Measurements from ENCODE around the gene ILDR2.
A peak's percentile ranks its signal among the peaks of the same experiment; 100 is the strongest.

The ILDR2 gene

DNA sequence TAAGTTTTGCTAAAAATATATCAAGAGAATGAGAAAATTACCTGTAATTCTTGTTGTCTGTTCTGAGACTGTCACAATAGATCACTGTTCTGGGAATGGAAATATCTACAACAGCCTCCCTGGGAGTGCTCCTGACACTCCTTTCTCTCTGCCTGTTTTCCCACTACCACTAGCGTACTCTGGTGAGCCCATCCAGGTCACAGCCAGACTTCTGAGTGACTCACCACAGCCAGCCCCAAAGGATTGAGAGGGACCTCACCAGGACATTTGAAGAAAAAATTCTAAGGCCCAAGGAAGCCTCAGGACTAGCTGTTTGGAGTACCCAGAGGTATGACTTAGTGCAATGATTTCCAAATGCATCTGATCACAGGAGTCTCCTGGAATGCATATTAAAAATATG is 60.3 kb downstream of the ILDR2 start:
- peaks cover under 1% of the 10 kb centered on the region for H3K27me3 ChIP-seq (ENCODE audit: control insufficient read depth, insufficient read depth, low read length)
- H3K4me1 ChIP-seq = no peaks in the 10 kb centered on the region
- TF ChIP-seq, protein P1, sequence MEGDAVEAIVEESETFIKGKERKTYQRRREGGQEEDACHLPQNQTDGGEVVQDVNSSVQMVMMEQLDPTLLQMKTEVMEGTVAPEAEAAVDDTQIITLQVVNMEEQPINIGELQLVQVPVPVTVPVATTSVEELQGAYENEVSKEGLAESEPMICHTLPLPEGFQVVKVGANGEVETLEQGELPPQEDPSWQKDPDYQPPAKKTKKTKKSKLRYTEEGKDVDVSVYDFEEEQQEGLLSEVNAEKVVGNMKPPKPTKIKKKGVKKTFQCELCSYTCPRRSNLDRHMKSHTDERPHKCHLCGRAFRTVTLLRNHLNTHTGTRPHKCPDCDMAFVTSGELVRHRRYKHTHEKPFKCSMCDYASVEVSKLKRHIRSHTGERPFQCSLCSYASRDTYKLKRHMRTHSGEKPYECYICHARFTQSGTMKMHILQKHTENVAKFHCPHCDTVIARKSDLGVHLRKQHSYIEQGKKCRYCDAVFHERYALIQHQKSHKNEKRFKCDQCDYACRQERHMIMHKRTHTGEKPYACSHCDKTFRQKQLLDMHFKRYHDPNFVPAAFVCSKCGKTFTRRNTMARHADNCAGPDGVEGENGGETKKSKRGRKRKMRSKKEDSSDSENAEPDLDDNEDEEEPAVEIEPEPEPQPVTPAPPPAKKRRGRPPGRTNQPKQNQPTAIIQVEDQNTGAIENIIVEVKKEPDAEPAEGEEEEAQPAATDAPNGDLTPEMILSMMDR (IDR thresholded peaks at IDR 0.05) = no peak
- no peaks in the 10 kb centered on the region for H3K36me3 ChIP-seq (ENCODE audit: control insufficient read depth, insufficient read depth, low read length)
- H2AFZ ChIP-seq = no peak overlapping the region
- no peaks in the 10 kb centered on the region for H3K9me3 ChIP-seq (ENCODE audit: control insufficient read depth, low read length)
- H3K79me2 ChIP-seq = no peaks in the 10 kb centered on the region
- H3K4me3 ChIP-seq (ENCODE audit: low read depth, low read length) = no peak overlapping the region
- H3K27ac ChIP-seq = no peak overlapping the region
- H3K9ac ChIP-seq = no peak overlapping the region
- no peak overlapping the region for H3K4me2 ChIP-seq (ENCODE audit: low read length)

DNA sequence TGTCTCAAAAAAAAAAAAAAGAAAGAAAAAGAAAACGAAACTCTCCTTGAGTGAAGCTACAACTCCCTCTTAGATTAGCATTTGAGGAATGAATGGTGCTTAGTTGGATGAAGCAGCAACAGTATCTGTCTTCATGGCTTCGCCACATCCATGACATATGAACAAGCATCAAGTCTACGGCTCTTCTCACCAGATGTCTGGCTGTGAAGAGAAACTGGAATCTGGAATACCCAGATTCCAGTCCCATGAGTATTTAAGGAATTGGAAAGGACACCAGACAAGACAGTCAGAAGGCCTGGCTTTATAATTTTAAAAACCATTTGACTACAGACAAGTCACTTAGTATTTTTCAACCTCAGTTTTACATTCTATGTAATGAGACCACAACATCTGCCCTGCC is 61.2 kb downstream of the ILDR2 start:
- Histone ChIP-seq H3K27ac (no peak overlapping the region), H3K27me3 (ENCODE audit: control insufficient read depth, insufficient read depth, low read length) (no peaks in the 10 kb centered on the region), H3K4me2 (ENCODE audit: low read length) (no peak overlapping the region), H3K79me2 (no peaks in the 10 kb centered on the region), H3K36me3 (ENCODE audit: control insufficient read depth, insufficient read depth, low read length) (no peaks in the 10 kb centered on the region), H3K4me3 (ENCODE audit: low read depth, low read length) (no peak overlapping the region), H3K4me1 (no peaks in the 10 kb centered on the region), H3K9ac (no peak overlapping the region), H2AFZ (no peak overlapping the region), H3K9me3 (ENCODE audit: control insufficient read depth, low read length) (no peaks in the 10 kb centered on the region)
- TF ChIP-seq, protein P1 (IDR thresholded peaks at IDR 0.05) = no peak

DNA sequence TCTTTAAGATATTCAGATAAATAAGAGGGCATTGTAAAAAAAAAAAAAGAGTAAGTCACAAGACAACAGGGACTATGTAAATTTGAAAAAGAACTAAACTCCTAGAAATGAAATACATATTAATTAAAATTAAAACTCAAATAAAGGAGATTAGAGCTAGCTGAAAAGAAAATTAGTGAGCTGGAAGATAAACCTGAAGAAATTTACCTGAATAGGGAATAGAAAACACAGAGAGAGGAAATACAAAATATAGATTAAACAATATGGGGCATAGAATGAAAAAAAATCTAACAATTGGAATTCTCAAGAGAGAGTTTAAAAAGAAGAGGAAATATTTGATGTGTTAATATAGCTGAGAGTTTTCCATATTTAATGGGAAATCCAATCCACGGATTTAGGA is 63.7 kb downstream of the ILDR2 start:
- no peaks in the 10 kb centered on the region for H3K36me3 ChIP-seq (ENCODE audit: control insufficient read depth, insufficient read depth, low read length)
- H3K27ac ChIP-seq = no peak overlapping the region
- no peak overlapping the region for H3K4me3 ChIP-seq (ENCODE audit: low read depth, low read length)
- no peak overlapping the region for H3K4me2 ChIP-seq (ENCODE audit: low read length)
- H3K9me3 ChIP-seq (ENCODE audit: control insufficient read depth, low read length) = no peaks in the 10 kb centered on the region
- TF ChIP-seq, protein P1 (IDR thresholded peaks at IDR 0.05) = no peak
- H2AFZ ChIP-seq = no peak overlapping the region
- H3K9ac ChIP-seq = no peak overlapping the region
- H3K4me1 ChIP-seq = no peaks in the 10 kb centered on the region
- no peaks in the 10 kb centered on the region for H3K27me3 ChIP-seq (ENCODE audit: control insufficient read depth, insufficient read depth, low read length)
- no peaks in the 10 kb centered on the region for H3K79me2 ChIP-seq

DNA sequence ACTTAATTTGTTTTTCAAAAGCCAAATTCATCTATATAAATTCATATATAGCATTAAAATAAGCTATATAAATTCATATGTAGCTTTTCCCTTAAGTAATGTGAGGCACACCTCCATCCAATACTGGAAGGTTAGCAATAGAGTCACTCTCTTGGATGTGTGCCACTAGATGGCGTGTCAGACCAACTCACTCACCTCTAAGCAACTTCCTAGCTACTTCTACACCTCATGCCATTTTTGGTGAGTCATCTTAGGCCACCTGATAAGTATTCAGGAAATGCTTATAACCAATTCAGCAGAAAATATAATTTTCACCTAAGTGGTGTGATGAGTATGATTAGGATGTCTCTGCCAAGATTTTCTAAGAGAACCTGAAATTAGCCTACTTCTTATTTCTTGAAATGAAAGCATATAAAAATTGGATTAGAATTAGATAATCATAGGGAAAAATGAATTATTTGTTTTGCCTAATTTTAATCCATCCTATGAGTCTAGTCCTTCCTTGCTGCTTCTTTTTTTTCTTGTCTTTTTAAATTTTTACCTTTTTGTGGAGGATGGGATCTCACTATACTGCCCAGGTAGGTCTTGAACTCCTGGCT is 64.8 kb downstream of the ILDR2 start:
- no peak overlapping the region for H3K4me3 ChIP-seq (ENCODE audit: low read depth, low read length)
- H3K27me3 ChIP-seq (ENCODE audit: control insufficient read depth, insufficient read depth, low read length) = no peaks in the 10 kb centered on the region
- no peak overlapping the region for H3K27ac ChIP-seq
- no peak overlapping the region for H3K4me2 ChIP-seq (ENCODE audit: low read length)
- no peaks in the 10 kb centered on the region for H3K36me3 ChIP-seq (ENCODE audit: control insufficient read depth, insufficient read depth, low read length)
- no peaks in the 10 kb centered on the region for H3K9me3 ChIP-seq (ENCODE audit: control insufficient read depth, low read length)
- no peaks in the 10 kb centered on the region for H3K4me1 ChIP-seq
- H3K9ac ChIP-seq = no peak overlapping the region
- H2AFZ ChIP-seq = no peak overlapping the region
- TF ChIP-seq, protein P1 (IDR thresholded peaks at IDR 0.05) = peak; percentile 59
- no peaks in the 10 kb centered on the region for H3K79me2 ChIP-seq

DNA sequence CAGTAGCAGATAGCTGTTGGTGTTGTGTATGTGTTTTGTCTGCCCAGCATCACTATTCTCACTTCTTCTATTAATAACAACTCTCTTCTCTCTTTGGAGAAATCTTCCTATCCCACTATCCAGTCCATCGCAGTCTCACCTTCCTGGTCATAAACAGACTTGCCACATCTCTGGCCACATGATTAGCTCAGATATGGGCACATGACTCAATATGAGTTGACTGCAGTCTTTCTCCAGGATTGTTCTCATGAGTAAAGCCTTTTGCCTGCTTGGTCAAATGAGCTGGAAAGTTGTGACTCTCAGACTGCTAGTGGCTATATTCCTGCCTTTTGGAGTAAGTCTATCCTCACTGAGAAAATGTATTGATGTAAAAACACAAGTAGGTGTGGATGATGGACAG is 66.4 kb downstream of the ILDR2 start:
- no peaks in the 10 kb centered on the region for H3K9me3 ChIP-seq (ENCODE audit: control insufficient read depth, low read length)
- H3K4me2 ChIP-seq (ENCODE audit: low read length) = no peak overlapping the region
- no peaks in the 10 kb centered on the region for H3K36me3 ChIP-seq (ENCODE audit: control insufficient read depth, insufficient read depth, low read length)
- H3K79me2 ChIP-seq = no peaks in the 10 kb centered on the region
- H3K9ac ChIP-seq = no peak overlapping the region
- no peaks in the 10 kb centered on the region for H3K4me1 ChIP-seq
- H3K4me3 ChIP-seq (ENCODE audit: low read depth, low read length) = no peak overlapping the region
- no peak overlapping the region for H2AFZ ChIP-seq
- no peaks in the 10 kb centered on the region for H3K27me3 ChIP-seq (ENCODE audit: control insufficient read depth, insufficient read depth, low read length)
- no peak overlapping the region for H3K27ac ChIP-seq
- TF ChIP-seq, protein P1 (IDR thresholded peaks at IDR 0.05) = no peak
